ENCODE results near the gene TRPM2. TPM values are rescaled to one million over a fixed set of nuclear protein-coding genes. Genes with fewer than 3 reads are reported as not detected.

The TRPM2 gene
- total RNA-seq, 1 donor from 2014 or later, result 1.4 TPM

DNA sequence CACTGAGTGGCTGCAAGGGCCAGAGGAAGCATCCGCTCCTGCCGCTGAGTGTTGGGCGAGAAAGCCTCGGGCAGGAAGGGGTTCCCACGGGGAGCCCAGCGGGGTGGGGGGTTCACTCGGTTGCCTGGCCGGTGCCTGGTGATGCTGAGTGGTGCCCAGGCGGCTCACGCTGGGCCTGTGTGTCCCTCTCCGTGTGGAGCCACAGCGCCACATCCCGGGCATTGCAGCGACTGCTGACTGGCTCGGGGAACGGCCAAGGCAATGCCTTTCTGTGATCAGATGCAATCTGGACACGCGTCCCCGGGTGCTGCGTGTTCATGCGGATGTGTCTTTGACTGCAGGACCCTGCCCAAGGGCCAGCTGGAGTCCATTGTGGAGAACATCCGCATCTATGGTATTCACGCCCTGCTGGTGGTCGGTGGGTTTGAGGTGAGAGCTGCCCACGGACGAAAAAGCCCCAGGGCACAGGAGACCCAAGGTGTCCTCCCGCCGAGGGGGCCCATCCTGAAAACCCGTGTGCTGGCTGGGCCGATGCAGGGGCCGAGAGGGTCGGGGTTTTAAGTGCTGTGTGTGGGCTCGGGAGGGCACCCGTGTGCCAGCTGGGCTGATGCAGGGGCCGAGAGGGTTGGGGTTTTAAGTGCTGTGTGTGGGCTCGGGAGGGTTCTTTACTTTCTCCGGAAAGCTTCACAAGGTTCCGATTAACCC is 30.6 kb upstream of the TRPM2 start:
- DNase-seq (ENCODE audit: low read depth), result no peak

DNA sequence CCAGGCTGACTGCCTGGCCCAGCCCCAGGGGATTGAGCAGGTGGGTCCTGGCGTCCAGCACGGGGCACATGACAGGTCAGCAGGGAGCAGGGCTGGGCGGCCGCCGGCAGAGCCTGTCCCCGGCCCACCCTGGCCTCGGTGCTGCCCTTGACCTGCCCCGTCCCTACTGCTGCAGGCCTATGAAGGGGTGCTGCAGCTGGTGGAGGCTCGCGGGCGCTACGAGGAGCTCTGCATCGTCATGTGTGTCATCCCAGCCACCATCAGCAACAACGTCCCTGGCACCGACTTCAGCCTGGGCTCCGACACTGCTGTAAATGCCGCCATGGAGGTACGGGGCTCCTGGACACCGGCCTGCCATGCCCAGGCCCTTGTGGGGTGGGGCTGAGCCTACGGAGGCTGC is 29.8 kb upstream of the TRPM2 start:
- DNase-seq (ENCODE audit: low read depth), result no peak

- DNase-seq (ENCODE audit: low read depth), result no peak
Observed at GRCh38 chr21:44324106-44324853, 29.1 kb upstream of the TRPM2 start.

GRCh38 chr21:44324854-44325107 is 28.6 kb upstream of the TRPM2 start:
- DNase-seq (ENCODE audit: low read depth), result no peak

DNA sequence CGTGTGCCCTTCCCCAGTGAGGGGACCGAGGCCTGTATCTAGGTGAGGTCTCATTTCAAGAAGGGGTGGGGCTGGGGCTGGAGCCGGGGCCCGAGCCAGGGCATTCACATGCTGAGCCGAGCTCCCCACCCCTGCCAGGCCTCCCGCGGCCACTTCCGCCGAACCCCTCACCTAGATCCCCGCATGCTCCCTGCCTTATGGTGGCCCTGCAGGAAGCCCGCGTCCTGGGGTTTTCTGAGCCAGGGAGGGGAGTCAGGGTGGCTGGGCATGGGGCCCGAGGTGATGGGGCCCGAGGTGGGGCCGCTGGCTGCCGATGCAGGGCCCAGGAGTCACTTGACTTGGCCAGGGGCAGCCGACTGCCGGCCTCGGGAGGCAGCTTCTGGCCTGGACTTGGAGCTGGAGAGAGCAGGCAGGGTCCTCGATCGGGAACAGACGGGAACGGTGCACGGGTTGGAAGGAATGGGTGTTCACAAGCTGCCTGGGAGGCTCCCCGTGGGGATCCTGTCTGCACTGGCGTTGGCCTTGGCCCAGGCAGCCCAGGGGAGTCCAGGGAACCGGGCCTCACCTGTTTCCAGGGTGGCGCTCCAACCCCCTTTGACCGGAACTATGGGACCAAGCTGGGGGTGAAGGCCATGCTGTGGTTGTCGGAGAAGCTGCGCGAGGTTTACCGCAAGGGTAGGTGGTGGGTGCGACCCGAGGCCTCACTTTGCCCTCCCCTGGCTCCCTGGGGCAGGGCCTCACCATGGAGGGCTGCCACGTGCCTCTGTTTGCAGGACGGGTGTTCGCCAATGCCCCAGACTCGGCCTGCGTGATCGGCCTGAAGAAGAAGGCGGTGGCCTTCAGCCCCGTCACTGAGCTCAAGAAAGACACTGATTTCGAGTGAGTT is 27.8 kb upstream of the TRPM2 start:
- DNase-seq (ENCODE audit: low read depth), result no peak

DNA sequence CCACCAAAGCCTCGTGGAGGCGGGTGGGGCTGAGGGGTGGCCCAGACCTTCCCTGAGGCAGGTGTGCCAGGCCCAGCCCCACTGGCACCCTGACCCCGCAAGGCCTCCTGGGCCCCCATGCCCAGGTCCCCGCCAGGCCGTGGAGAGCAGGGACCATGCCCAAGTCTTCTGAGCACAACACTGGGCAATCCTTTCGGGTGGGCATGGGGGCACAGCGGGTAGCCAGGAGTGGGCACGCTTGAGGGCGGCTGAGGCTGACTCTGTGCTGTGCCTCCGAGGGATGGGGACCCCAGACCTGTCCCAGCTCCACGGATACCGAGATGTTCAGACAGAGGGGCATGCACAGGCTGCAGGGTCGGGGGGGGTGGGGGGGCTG is 27.2 kb upstream of the TRPM2 start:
- no peak for DNase-seq (ENCODE audit: low read depth)

- DNase-seq (ENCODE audit: low read depth), result no peak
Observed at GRCh38 chr21:44326716-44327602, 26.5 kb upstream of the TRPM2 start.

GRCh38 chr21:44327603-44327974 is 25.8 kb upstream of the TRPM2 start:
- no peak for DNase-seq (ENCODE audit: low read depth)

DNA sequence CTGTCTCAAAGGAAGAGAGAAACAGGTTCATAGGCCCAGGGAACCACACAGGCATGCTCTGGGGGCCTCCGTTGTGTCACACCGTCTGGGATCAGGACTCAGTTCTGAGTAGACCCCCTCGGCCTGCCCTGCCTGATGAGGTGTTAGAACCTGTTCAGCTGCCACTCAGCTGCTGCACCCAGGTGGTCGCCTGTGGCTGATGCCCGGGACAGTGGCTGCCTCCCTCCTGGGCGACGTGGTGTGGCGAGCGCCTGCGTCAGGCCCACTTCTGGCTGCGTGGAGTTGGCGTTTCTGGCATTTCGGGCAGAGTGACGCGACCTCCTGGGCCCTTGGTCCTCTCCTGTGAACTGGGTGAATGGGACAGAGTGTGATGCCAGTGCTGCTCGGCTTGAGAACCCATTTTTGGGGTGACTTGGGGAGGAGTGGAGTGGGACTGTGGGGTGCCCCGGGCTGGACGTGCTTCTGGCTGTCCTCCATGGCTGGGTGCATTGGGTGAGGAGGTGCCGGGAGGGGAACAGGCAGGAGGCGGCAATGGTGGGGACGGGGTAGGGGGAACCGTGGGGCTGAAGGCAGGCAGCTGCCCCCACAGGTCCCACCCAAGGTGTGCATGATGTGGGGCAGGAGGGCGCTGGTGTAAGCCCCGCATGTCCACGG is 25.1 kb upstream of the TRPM2 start:
- no peak for DNase-seq (ENCODE audit: low read depth)

DNA sequence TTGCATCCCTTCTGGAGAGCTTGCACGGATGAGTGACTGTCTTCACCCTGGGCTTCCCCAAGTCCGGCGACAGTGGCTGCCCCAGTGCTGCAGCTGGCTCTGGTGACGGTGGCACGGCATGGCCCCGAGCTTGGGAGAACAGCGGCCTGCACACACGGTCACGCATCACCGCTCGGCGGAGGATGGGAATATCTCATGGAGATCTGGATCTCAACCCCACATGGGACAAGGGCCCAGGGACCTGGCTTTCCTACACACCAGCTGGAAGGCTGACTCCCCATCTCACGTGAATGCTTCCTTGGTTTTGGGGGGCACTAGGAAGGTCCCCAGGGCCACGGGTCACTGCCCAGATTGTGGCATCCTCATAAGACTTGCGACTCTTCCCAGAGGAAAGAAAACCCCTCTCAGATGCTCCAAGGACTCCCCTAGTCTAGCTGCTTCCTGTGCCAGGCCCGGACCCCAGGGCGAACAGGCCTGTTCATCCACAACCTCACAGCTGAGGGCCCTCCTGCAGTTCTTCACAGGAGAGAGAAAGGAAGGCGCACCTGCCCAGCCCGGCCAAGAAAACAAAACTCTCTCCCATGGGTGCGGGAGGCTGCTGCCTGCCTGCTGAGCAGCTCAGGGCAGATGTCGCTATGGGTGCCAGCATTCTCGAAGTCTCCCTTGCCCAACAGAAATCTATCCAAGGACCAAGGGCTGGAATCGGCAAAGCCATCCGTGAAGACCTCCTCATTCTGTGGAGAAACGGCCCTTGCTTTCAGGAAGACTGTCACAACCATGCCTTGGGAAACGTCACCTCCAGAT is 24.1 kb upstream of the TRPM2 start:
- peak; percentile 3 for DNase-seq (ENCODE audit: low read depth)

DNA sequence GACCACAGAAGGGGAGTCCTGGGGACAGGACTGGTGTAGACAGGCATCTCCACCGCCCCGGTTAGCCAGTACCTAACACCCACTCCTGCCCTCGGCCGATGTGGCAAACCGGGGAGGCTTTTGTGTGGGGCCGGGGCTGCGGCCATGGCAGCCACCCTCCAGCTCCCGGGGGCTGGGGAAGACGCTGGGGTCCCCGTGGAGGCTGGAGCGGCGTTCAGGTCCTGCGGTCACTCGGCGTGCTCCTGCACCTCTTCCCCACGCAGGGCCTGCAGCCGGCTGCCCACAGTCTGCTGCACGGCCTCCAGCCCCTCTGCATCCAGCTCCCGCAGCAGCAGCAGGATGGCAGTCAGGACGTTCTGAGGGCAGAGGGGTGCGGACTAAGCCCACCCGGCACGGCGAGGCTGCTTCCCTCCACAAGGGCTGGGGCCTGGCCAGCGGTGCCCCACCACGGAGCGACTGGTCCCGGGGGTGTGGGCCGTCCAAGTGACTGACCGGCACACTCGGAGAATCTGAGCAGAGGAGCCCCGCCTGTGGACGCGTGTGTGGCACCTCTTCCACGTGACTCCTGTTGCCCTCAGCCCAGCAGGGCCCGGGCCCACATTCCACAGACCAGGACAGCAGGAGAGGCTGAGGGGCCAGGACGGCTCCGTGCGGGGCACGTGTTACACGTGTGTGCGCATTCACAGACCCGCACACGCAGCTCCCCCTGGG is 23.3 kb upstream of the TRPM2 start:
- DNase-seq (ENCODE audit: low read depth), result no peak

DNA sequence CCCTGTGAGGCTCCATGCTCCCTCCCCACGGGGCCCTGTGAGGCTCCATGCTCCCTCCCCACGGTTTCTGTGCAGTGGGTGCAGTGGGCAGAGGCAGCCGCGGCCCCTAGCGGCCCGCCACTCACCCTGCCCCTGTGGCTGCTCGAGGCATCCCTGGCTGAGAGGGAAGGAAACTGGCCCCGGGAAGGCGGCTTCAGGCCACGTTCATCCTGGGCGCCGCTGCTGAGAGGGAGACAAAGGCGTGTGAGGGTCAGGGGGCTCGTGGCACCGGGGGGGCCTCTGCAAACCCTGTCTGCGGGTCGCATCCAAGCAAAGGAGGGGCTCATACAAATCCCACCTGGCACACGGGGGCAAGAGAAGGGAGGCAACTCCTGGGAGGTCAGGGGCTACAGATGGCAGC is 22.7 kb upstream of the TRPM2 start:
- no peak for DNase-seq (ENCODE audit: low read depth)

- DNase-seq (ENCODE audit: low read depth), result no peak
Observed at GRCh38 chr21:44331209-44331608, 22.2 kb upstream of the TRPM2 start.

GRCh38 chr21:44331650-44332307 is 21.6 kb upstream of the TRPM2 start:
- DNase-seq (ENCODE audit: low read depth), result no peak

DNA sequence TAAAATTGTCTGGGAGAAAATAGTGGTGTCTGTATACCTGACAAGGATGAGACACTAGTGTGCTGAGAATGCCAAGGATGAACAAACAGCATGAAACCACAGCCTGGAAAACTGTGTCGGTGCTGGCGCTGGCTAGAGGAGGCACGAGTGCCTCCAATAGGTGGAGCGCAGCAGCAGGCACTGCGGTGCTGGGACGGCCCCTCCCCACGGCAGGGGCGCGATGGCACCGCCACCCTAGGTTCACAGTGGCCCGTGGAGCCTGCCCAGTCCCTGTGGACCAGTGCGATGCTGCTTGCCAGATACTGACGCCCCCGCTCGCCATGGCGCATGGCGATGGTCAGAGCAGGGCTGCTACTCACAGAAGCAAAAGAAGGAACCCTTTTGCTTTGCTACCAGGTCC is 21.0 kb upstream of the TRPM2 start:
- DNase-seq (ENCODE audit: low read depth), result no peak

DNA sequence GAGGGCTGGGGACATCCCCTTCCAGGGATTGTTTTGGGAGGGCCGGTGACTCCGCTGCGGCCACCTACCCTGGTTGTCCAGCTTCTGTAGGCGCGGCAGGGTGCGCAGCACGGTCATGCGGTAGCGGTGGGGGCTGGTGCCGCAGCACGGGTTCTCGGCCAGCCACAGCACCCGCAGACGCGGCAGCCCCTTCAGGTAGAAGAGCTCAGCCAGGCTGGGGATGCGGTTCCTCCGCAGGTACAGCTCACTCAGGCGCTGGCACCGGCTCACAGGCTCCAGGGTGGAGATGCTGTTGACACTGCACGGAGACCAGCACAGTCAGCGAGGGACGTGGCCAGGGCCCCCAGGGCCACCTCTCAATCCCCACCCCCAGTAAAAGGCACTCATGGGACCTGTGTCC is 20.5 kb upstream of the TRPM2 start:
- no peak for DNase-seq (ENCODE audit: low read depth)

DNA sequence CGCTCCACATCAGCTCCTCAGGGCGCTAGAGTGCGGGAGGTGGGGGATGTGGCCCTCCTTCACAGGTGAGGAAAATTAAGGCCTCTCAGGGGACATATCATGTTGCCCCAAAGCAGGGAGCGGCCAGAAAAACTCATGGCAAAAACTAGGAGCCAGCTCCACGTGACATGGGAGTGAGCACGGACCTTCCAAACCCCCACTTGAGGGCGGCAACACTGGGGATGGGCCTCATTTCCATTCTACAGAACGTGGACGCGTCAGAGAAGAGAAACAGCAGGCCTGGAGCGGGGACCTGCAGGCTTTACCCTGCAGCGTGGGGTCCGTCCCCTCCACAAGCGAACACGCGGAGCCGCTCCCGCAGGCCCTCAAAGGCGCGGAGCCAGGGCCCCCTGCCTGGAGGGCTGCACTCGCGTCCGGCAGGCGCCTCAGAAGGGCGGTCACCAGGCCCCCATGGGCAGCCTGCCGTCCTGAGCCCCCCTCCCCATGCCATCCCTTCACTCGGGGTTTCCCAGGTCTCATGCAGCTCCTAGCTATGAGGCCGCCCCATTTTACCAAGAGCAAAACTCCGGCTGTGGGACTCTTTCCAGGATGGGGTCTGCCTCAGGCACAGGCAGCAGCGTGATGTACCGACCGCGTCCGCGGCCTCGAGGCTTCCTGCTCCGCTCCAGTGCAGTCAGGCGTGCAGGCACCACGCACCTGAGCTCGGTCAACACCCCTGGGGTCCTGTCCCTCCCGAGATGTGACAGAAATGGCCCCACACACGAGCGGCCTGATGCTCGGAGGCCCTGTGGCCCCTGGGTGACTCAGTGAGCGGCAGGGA is 19.7 kb upstream of the TRPM2 start:
- DNase-seq (ENCODE audit: low read depth), result no peak

- peak; percentile 6 for DNase-seq (ENCODE audit: low read depth)
Observed at GRCh38 chr21:44334329-44335030, 18.9 kb upstream of the TRPM2 start.

All from renal cortical epithelial cell (primary cell).